22Rv1 (cell line): ENCODE measurements around the gene FES.
A peak's percentile ranks its signal among the peaks of the same experiment; 100 is the strongest.

Experiments used
- ZFX ChIP-seq: fragments of 450-650 bp; IDR thresholded peaks from 2 replicates; pipeline ENCODE4 v1.6.1; 2017; ENCODE audit warnings: antibody characterized with exemption, borderline replicate concordance
- TF ChIP-seq, protein P1 (sequence below): fragments of 450-650 bp; IDR thresholded peaks from 2 replicates; pipeline ENCODE4 v1.5.1; 2017; ENCODE audit warnings: mild to moderate bottlenecking

DNA sequence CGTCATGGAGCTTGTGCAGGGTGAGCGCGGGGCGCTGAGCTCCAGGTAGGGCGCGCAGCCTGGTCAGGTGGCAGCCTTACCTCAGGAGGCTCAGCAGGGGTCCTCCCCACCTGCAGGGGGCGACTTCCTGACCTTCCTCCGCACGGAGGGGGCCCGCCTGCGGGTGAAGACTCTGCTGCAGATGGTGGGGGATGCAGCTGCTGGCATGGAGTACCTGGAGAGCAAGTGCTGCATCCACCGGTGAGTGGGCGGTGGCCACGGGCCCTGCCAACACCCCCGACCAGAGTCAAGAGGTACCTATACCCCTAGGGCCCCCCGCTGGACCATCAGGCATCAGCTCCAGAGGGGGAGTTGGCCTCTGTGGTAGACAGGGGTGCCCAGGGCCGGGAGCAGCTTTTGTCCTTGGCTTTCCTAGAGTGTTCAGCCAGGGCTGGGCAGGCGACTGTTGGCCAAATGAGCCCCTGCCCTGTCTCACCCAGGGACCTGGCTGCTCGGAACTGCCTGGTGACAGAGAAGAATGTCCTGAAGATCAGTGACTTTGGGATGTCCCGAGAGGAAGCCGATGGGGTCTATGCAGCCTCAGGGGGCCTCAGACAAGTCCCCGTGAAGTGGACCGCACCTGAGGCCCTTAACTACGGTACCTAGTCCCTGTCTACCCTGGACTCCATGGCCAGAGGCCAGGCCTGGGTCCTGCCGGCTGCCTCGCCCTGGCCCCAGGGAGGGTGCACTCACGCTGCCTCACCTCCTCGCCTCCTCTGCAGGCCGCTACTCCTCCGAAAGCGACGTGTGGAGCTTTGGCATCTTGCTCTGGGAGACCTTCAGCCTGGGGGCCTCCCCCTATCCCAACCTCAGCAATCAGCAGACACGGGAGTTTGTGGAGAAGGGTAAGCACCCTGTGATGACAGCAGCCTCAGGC is 9.1 kb downstream of the FES start:
- TF ChIP-seq, protein P1, sequence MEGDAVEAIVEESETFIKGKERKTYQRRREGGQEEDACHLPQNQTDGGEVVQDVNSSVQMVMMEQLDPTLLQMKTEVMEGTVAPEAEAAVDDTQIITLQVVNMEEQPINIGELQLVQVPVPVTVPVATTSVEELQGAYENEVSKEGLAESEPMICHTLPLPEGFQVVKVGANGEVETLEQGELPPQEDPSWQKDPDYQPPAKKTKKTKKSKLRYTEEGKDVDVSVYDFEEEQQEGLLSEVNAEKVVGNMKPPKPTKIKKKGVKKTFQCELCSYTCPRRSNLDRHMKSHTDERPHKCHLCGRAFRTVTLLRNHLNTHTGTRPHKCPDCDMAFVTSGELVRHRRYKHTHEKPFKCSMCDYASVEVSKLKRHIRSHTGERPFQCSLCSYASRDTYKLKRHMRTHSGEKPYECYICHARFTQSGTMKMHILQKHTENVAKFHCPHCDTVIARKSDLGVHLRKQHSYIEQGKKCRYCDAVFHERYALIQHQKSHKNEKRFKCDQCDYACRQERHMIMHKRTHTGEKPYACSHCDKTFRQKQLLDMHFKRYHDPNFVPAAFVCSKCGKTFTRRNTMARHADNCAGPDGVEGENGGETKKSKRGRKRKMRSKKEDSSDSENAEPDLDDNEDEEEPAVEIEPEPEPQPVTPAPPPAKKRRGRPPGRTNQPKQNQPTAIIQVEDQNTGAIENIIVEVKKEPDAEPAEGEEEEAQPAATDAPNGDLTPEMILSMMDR: peak; percentile 53
- no peak for TF ChIP-seq ZFX
